B cell (primary cell): ENCODE data around the gene EIF1AD. TPM values are rescaled to one million over a fixed set of nuclear protein-coding genes. Genes with fewer than 3 reads are reported as not detected.

Source experiments
- ATAC-seq: fragments of 200-7000 bp; cut with Tn5 transposase; one replicate; pipeline ENCODE4 v1.10.0; 2021; ENCODE audit warnings: low read depth, mild to moderate bottlenecking, moderate number of reproducible peaks, moderate library complexity
- CTCF ChIA-PET: fragments of 350-600 bp; sonication (Branson Sonifier 250); formaldehyde crosslinking; loops from one replicate; lab custom pipeline; 2021; ENCODE audit warnings: antibody characterized with exemption, inconsistent platforms; lab: Charles Lee
- POLR2A ChIA-PET: fragments of 350-600 bp; sonication (Branson Sonifier 250); formaldehyde crosslinking; loops from one replicate; lab custom pipeline; 2021; ENCODE audit warnings: antibody characterized with exemption; lab: Charles Lee
- DNase-seq: peaks from one replicate; pipeline ENCODE4 v3.0.0; 2013
- H2AFZ ChIP-seq: 2 replicates; pipeline ENCODE4 v1.6.1; 2012; ENCODE audit warnings: mild to moderate bottlenecking, low read depth, low read length; ENCODE audit not compliant: insufficient read depth, poor library complexity, severe bottlenecking
- H3K27ac ChIP-seq, 2 donors: 1 replicate in 1 of 2; 2 replicates in 1 of 2; pipeline ENCODE4 v1.5.1; 2012 to 2013; ENCODE audit warnings: low read length in 2 of 2, mild to moderate bottlenecking in 2 of 2, moderate library complexity in 1 of 2
- H3K27me3 ChIP-seq, 4 experiments: fragments of 200-600 bp in 1 of 4; sonication (generic) in 1 of 4; replicated peaks in 1 of 4; 1 replicate in 2 of 4; 2 replicates in 2 of 4; pipeline versions ENCODE4 v1.6.1 to v1.7.0; 2013 to 2016; ENCODE audit warnings: low read length in 3 of 4, mild to moderate bottlenecking in 2 of 4, mixed read lengths in 1 of 4, moderate library complexity in 1 of 4; ENCODE audit not compliant: insufficient read depth in 4 of 4, control insufficient read depth in 3 of 4; ENCODE audit errors: control extremely low read depth in 1 of 4
- H3K36me3 ChIP-seq, 2 experiments: replicated peaks in 1 of 2; 1 replicate in 1 of 2; 2 replicates in 1 of 2; pipeline versions ENCODE4 v1.6.1 to v1.7.1; 2013; ENCODE audit warnings: low read length in 1 of 2; ENCODE audit not compliant: insufficient read depth in 2 of 2, control insufficient read depth in 1 of 2; ENCODE audit errors: control extremely low read depth in 1 of 2, extremely low read depth in 1 of 2
- H3K4me1 ChIP-seq, 2 donors: fragments of 200-600 bp in 1 of 2; sonication (generic) in 1 of 2; 1 replicate in 1 of 2; 2 replicates in 1 of 2; pipeline versions ENCODE4 v1.5.1 to v1.6.1; 2013 to 2017; ENCODE audit warnings: low read length in 2 of 2; ENCODE audit not compliant: control insufficient read depth in 2 of 2, insufficient read depth in 2 of 2
- H3K4me2 ChIP-seq: replicated peaks from 2 replicates; pipeline ENCODE3; 2012; ENCODE audit warnings: mild to moderate bottlenecking, low read depth, low read length; ENCODE audit not compliant: poor library complexity, severe bottlenecking
- H3K4me3 ChIP-seq, 5 experiments: fragments of 200-600 bp in 1 of 5; sonication (generic) in 1 of 5; 1 replicate in 3 of 5; 2 replicates in 2 of 5; pipeline versions ENCODE4 v1.5.1 to v1.7.0; 2011 to 2016; ENCODE audit warnings: low read length in 4 of 5, mild to moderate bottlenecking in 4 of 5, low read depth in 2 of 5, control low read depth in 1 of 5, moderate library complexity in 1 of 5; ENCODE audit not compliant: insufficient read depth in 1 of 5; ENCODE audit errors: control extremely low read depth in 1 of 5, extremely low read depth in 1 of 5
- H3K79me2 ChIP-seq: fragments of 200-600 bp; sonication (generic); one replicate; pipeline ENCODE4 v1.6.0; 2016; ENCODE audit warnings: low read length; ENCODE audit not compliant: control insufficient read depth, insufficient read depth
- H3K9ac ChIP-seq: fragments of 200-600 bp; sonication (generic); 2 replicates; pipeline ENCODE4 v1.6.1; 2017; ENCODE audit warnings: mild to moderate bottlenecking, low read length, moderate library complexity
- H3K9me3 ChIP-seq, 3 donors: one replicate each; pipeline versions ENCODE4 v1.6.1 to v1.7.1; 2013; ENCODE audit warnings: low read length in 2 of 3; ENCODE audit not compliant: control insufficient read depth in 2 of 3, insufficient read depth in 1 of 3; ENCODE audit errors: control extremely low read depth in 1 of 3
- H4K20me1 ChIP-seq: 2 replicates; pipeline ENCODE4 v1.6.0; 2012; ENCODE audit warnings: mild to moderate bottlenecking, low read length; ENCODE audit not compliant: insufficient read depth, control insufficient read depth, poor library complexity, severe bottlenecking
- H3K27ac Mint-ChIP-seq: one replicate; pipeline ENCODE4 v1.8.0; 2021; ENCODE audit warnings: mixed read lengths
- H3K27me3 Mint-ChIP-seq: one replicate; pipeline ENCODE4 v1.8.0; 2021; ENCODE audit warnings: mixed read lengths
- H3K4me1 Mint-ChIP-seq: one replicate; pipeline ENCODE4 v1.8.0; 2021; ENCODE audit warnings: mixed read lengths
- H3K4me3 Mint-ChIP-seq: one replicate; pipeline ENCODE4 v1.8.0; 2021; ENCODE audit warnings: mixed read lengths
- H3K9me3 Mint-ChIP-seq: one replicate; pipeline ENCODE4 v1.8.0; 2022; ENCODE audit warnings: mixed read lengths; ENCODE audit not compliant: insufficient read depth
- EZH2 ChIP-seq: IDR thresholded peaks from 2 replicates; pipeline ENCODE4 v1.6.1; 2012; ENCODE audit warnings: borderline replicate concordance, low read depth, mild to moderate bottlenecking, moderate library complexity, low read length; ENCODE audit not compliant: insufficient read depth, poor library complexity, severe bottlenecking
- WGBS: methylation state at CpG from one replicate; pipeline ENCODE4 v1.1.5; 2013; ENCODE audit warnings: missing lambda C conversion rate; ENCODE audit not compliant: insufficient coverage; 5-methylcytosine and 5-hydroxymethylcytosine counted together
- intact Hi-C: fragments of 100-400 bp; cut with micrococcal nuclease; formaldehyde crosslinking; loops from one replicate; pipeline ENCODE4 v1.10.0; 2022
- polyA plus RNA-seq: library from polyadenylated mRNA; depleted of rRNA; stranded (reverse); fragments of >200 nt; gene quantifications from 2 replicates; pipeline ENCODE4 v1.2.3, GENCODE V29; 2012
- total RNA-seq, 2 donors: library from RNA; stranded (reverse); fragments of 120-200 nt in 1 of 2; gene quantifications; 1 replicate in 1 of 2; 2 replicates in 1 of 2; pipeline versions ENCODE4 v1.2.3 to v1.2.4, GENCODE V29; 2013 to 2022
- TF ChIP-seq, protein P1 (sequence below): fragments of 200-600 bp; IDR thresholded peaks from one replicate; pipeline ENCODE4 v1.8.0; 2022; ENCODE audit warnings: antibody characterized with exemption, mild to moderate bottlenecking

EIF1AD gene
- total and polyA plus RNA-seq, 2 donors (not counting 1 experiment from before 2014, with no cell fraction given), result 56.9 to 65.2 TPM

DNA sequence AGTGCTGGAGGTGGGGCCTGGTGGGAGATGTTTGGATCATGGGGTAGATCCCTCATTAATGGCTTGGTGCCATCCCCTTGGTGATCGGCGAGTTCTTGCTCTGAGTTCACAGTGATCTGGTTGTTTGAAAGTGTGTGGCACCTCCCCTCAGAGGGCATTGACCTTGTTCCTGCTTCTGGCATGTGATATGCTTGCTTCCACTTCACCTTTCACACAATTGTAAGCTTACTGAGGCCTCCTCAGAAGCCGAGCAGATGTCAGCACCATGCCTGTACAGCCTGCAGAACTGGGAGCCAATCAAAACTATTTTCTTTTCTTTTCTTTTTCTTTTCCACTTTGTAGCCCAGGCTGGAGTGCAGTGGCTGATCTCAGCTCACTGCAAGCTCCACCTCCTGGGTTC lies 35.4 kb upstream of the EIF1AD start:
- intact Hi-C loops, result no loop called here
- no peak overlapping the region for H2AFZ ChIP-seq
- no peaks in the 10 kb centered on the region for H3K79me2 ChIP-seq
- H3K9ac ChIP-seq, result no peak overlapping the region
- Mint-ChIP-seq H3K4me3 (no peak overlapping the region), H3K9me3 (no peaks in the 10 kb centered on the region), H3K27me3 (peaks cover 12% of the 10 kb centered on the region), H3K4me1 (no peaks in the 10 kb centered on the region), H3K27ac (no peak overlapping the region)
- H3K27me3 ChIP-seq, result peaks cover 0 to 8% (median 0%) of the 10 kb centered on the region in 4 experiments
- 87% methylated on average over 3 of the region's 3 CpGs for WGBS
- ATAC-seq (no peak), DNase-seq (no peak)
- no peaks in the 10 kb centered on the region for H3K4me1 ChIP-seq
- H4K20me1 ChIP-seq, result no peaks in the 10 kb centered on the region
- ChIA-PET CTCF (no interaction called here), POLR2A (interaction anchor here (0.7 kb wide), 1 partner anchor 402 kb away, joined by 4 read pairs; no protein-coding TSS in a partner anchor)
- H3K27ac ChIP-seq, result no peak overlapping the region
- TF ChIP-seq EZH2, result no peak
- TF ChIP-seq, protein P1, sequence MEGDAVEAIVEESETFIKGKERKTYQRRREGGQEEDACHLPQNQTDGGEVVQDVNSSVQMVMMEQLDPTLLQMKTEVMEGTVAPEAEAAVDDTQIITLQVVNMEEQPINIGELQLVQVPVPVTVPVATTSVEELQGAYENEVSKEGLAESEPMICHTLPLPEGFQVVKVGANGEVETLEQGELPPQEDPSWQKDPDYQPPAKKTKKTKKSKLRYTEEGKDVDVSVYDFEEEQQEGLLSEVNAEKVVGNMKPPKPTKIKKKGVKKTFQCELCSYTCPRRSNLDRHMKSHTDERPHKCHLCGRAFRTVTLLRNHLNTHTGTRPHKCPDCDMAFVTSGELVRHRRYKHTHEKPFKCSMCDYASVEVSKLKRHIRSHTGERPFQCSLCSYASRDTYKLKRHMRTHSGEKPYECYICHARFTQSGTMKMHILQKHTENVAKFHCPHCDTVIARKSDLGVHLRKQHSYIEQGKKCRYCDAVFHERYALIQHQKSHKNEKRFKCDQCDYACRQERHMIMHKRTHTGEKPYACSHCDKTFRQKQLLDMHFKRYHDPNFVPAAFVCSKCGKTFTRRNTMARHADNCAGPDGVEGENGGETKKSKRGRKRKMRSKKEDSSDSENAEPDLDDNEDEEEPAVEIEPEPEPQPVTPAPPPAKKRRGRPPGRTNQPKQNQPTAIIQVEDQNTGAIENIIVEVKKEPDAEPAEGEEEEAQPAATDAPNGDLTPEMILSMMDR, result no peak
- no peak overlapping the region for H3K4me2 ChIP-seq
- H3K36me3 ChIP-seq, result no peaks in the 10 kb centered on the region
- peaks cover 0 to 10% (median 0%) of the 10 kb centered on the region in 3 donors for H3K9me3 ChIP-seq
- H3K4me3 ChIP-seq, result no peak overlapping the region

DNA sequence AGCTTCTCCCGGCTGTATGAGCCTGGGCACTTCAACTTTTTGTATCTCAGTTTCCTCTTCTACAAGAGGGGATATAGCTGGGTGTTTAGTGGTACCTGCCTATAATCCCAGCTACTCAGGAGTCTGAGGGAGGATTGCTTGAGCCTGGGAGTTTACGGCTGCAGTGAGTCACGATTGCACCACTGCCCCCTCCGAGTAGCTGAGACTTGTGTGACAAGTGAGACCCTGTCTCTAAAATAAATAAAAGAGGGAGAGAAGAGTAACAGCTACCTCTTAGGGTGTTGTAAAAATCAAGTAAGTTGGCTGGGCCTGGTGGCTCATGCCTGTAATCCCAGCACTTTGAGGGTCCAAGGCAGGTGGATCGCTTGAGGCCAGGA lies 34.4 kb upstream of the EIF1AD start:
- ATAC-seq (no peak), DNase-seq (no peak)
- Histone ChIP-seq H3K27ac (no peak overlapping the region), H3K9ac (no peak overlapping the region), H3K36me3 (no peaks in the 10 kb centered on the region), H3K9me3 (peaks cover 0 to 10% (median 0%) of the 10 kb centered on the region in 3 donors), H2AFZ (no peak overlapping the region), H3K27me3 (peaks cover 0 to 8% (median 2%) of the 10 kb centered on the region in 4 experiments), H3K4me1 (no peaks in the 10 kb centered on the region), H4K20me1 (no peaks in the 10 kb centered on the region), H3K79me2 (no peaks in the 10 kb centered on the region), H3K4me2 (no peak overlapping the region), H3K4me3 (no peak overlapping the region)
- WGBS, result 100% methylated on average over 4 of the region's 5 CpGs
- peaks cover 15% of the 10 kb centered on the region for H3K27me3 Mint-ChIP-seq
- intact Hi-C loops, result no loop called here
- H3K4me3 Mint-ChIP-seq, result no peak overlapping the region
- CTCF ChIA-PET, result interaction anchor here (2.2 kb wide), 1 partner anchor 8 kb away, joined by 12 read pairs; no protein-coding TSS in a partner anchor
- POLR2A ChIA-PET, result no interaction called here
- TF ChIP-seq, protein P1, result no peak
- TF ChIP-seq EZH2, result no peak
- no peak overlapping the region for H3K27ac Mint-ChIP-seq
- H3K9me3 Mint-ChIP-seq, result no peaks in the 10 kb centered on the region
- no peaks in the 10 kb centered on the region for H3K4me1 Mint-ChIP-seq
